ENCODE data around the gene BLMH.
"Not testable (repeated sequence)": the region's sequence is repeated elsewhere in the genome, so short reads cannot be mapped to it uniquely, and the experiment has no call there.

BLMH gene

GRCh38 chr17:30244853-30245385 lies 46.8 kb downstream of the BLMH start:
- no peak for DNase-seq

GRCh38 chr17:30243568-30243967 lies 48.2 kb downstream of the BLMH start:
- DNase-seq: no peak

- no peak for DNase-seq
Measured at GRCh38 chr17:30243002-30243401, 48.7 kb downstream of the BLMH start.

- no peak for DNase-seq
Measured at GRCh38 chr17:30241051-30241450, 50.7 kb downstream of the BLMH start.

- DNase-seq: no peak
Measured at GRCh38 chr17:30240177-30240576, 51.6 kb downstream of the BLMH start.

GRCh38 chr17:30239089-30239462 lies 52.7 kb downstream of the BLMH start:
- DNase-seq: no peak

- DNase-seq: no peak
Measured at GRCh38 chr17:30238387-30239088, 53.2 kb downstream of the BLMH start.

- no peak for DNase-seq
Measured at GRCh38 chr17:30238003-30238344, 53.8 kb downstream of the BLMH start.

GRCh38 chr17:30237296-30238002 lies 54.3 kb downstream of the BLMH start:
- DNase-seq: no peak

GRCh38 chr17:30236766-30237165 lies 55.0 kb downstream of the BLMH start:
- no peak for DNase-seq

- no peak for DNase-seq
Measured at GRCh38 chr17:30236297-30236624, 55.5 kb downstream of the BLMH start.

- DNase-seq: no peak
Measured at GRCh38 chr17:30235386-30236296, 56.1 kb downstream of the BLMH start, which contains the start of gene SLC6A4. SLC6A4 (minus strand) TSS chr17:30235697; CDS start chr17:30221958, 13,739 bp downstream.

- DNase-seq: no peak
Measured at GRCh38 chr17:30234964-30235363, 56.8 kb downstream of the BLMH start.

- no peak for DNase-seq
Measured at GRCh38 chr17:30234296-30234695, 57.4 kb downstream of the BLMH start.

GRCh38 chr17:30232824-30233427 lies 58.8 kb downstream of the BLMH start:
- DNase-seq: no peak

- no peak for DNase-seq
Measured at GRCh38 chr17:30232015-30232823, 59.5 kb downstream of the BLMH start.

GRCh38 chr17:30230596-30231125 lies 61.1 kb downstream of the BLMH start:
- DNase-seq: no peak

- not testable (repeated sequence) for DNase-seq
Measured at GRCh38 chr17:30230009-30230408, 61.7 kb downstream of the BLMH start.

GRCh38 chr17:30229012-30229411 lies 62.7 kb downstream of the BLMH start:
- no peak for DNase-seq

- DNase-seq: no peak
Measured at GRCh38 chr17:30228011-30228410, 63.7 kb downstream of the BLMH start.

GRCh38 chr17:30226878-30227277 lies 64.9 kb downstream of the BLMH start:
- no peak for DNase-seq

All from SIG-M5 (cell line).